Measurements from ENCODE around the gene DUOX1. TPM values are rescaled to one million over a fixed set of nuclear protein-coding genes. Genes with fewer than 3 reads are reported as not detected.

DUOX1 gene
- total RNA-seq, 1 experiment from 2014 or later, result not detected

GRCh38 chr15:45112591-45113379, 17.0 kb upstream of the DUOX1 start:
- peaks cover 3% of the 10 kb centered on the region; the same call in 1 of the 2 replicates for H3K27me3 ChIP-seq (ENCODE audit: insufficient read depth, low read depth)
- no peak for TF ChIP-seq CTCF (conservative IDR thresholded peaks at IDR 0.05)
- TF ChIP-seq EZH2 (IDR thresholded peaks at IDR 0.05; ENCODE audit: low read depth), result no peak
- intact Hi-C loops (cut with micrococcal nuclease; ENCODE audit: unreplicated experiment), result no loop called here
- no peaks in the 10 kb centered on the region for H3K9me2 ChIP-seq (ENCODE audit: insufficient read depth)
- no peak overlapping the region for H3K4me2 ChIP-seq
- CTCF ChIA-PET, result no interaction called here
- no peaks in the 10 kb centered on the region for H4K20me1 ChIP-seq (ENCODE audit: insufficient read depth)
- no peak overlapping the region for H3K27ac ChIP-seq
- H3K79me2 ChIP-seq (ENCODE audit: low read depth), result no peaks in the 10 kb centered on the region
- H3F3A ChIP-seq (ENCODE audit: insufficient read depth, low read depth), result no peaks in the 10 kb centered on the region
- no peak for DNase-seq
- POLR2A ChIA-PET (ENCODE audit: unreplicated experiment), result interaction anchor here (0.5 kb wide), 1 partner anchor 11 kb away, joined by 3 read pairs; no protein-coding TSS in a partner anchor
- no TSS peak for BruUV-seq (replicated peaks)
- no peak overlapping the region for H2AFZ ChIP-seq
- no peaks in the 10 kb centered on the region for H3K4me1 ChIP-seq (replicated peaks; ENCODE audit: insufficient read depth)
- H3K36me3 ChIP-seq (ENCODE audit: low read depth), result no peaks in the 10 kb centered on the region
- H3K9me3 ChIP-seq (ENCODE audit: insufficient read depth, low read depth), result no peaks in the 10 kb centered on the region
- no peak overlapping the region for H3K4me3 ChIP-seq

GRCh38 chr15:45113380-45113990, 16.3 kb upstream of the DUOX1 start:
- DNase-seq, result no peak
- TF ChIP-seq EZH2 (IDR thresholded peaks at IDR 0.05; ENCODE audit: low read depth) (no peak), CTCF (conservative IDR thresholded peaks at IDR 0.05) (no peak)
- no peaks in the 10 kb centered on the region for H3K9me3 ChIP-seq (ENCODE audit: insufficient read depth, low read depth)
- no TSS peak for BruUV-seq (replicated peaks)
- H3K4me1 ChIP-seq (replicated peaks; ENCODE audit: insufficient read depth), result no peaks in the 10 kb centered on the region
- POLR2A ChIA-PET (ENCODE audit: unreplicated experiment), result interaction anchor here (0.5 kb wide), 1 partner anchor 11 kb away, joined by 3 read pairs; no protein-coding TSS in a partner anchor
- H3F3A ChIP-seq (ENCODE audit: insufficient read depth, low read depth), result no peaks in the 10 kb centered on the region
- no peaks in the 10 kb centered on the region for H4K20me1 ChIP-seq (ENCODE audit: insufficient read depth)
- H3K27me3 ChIP-seq (ENCODE audit: insufficient read depth, low read depth), result peaks cover 3% of the 10 kb centered on the region; the same call in 1 of the 2 replicates
- H3K27ac ChIP-seq, result no peak overlapping the region
- H3K4me2 ChIP-seq, result no peak overlapping the region
- H3K79me2 ChIP-seq (ENCODE audit: low read depth), result no peaks in the 10 kb centered on the region
- intact Hi-C loops (cut with micrococcal nuclease; ENCODE audit: unreplicated experiment), result no loop called here
- no peak overlapping the region for H2AFZ ChIP-seq
- H3K36me3 ChIP-seq (ENCODE audit: low read depth), result no peaks in the 10 kb centered on the region
- H3K9me2 ChIP-seq (ENCODE audit: insufficient read depth), result no peaks in the 10 kb centered on the region
- no peak overlapping the region for H3K4me3 ChIP-seq
- CTCF ChIA-PET, result no interaction called here

GRCh38 chr15:45114076-45114750, 15.6 kb upstream of the DUOX1 start, which contains the start of the genes DUOX2 and DUOXA2:
Gene DUOX2, minus strand, starts transcription at chr15:45114172. Its CDS starts 761 bp downstream, at chr15:45113411.
Gene DUOXA2, plus strand, starts transcription at chr15:45114326. Its CDS starts 280 bp downstream, at chr15:45114606.
- no peaks in the 10 kb centered on the region for H3K9me2 ChIP-seq (ENCODE audit: insufficient read depth)
- H3K4me1 ChIP-seq (replicated peaks; ENCODE audit: insufficient read depth), result no peaks in the 10 kb centered on the region
- no TSS peak for BruUV-seq (replicated peaks)
- no peaks in the 10 kb centered on the region for H3K9me3 ChIP-seq (ENCODE audit: insufficient read depth, low read depth)
- H3K4me3 ChIP-seq, result no peak within 1 kb of the TSS
- no peak within 1 kb of the TSS for H3K27ac ChIP-seq
- POLR2A ChIA-PET (ENCODE audit: unreplicated experiment), result no interaction called here
- no peaks in the 10 kb centered on the region for H3K36me3 ChIP-seq (ENCODE audit: low read depth)
- H4K20me1 ChIP-seq (ENCODE audit: insufficient read depth), result no peaks in the 10 kb centered on the region
- no peaks in the 10 kb centered on the region for H3K79me2 ChIP-seq (ENCODE audit: low read depth)
- H2AFZ ChIP-seq, result no peak within 1 kb of the TSS
- H3K27me3 ChIP-seq (ENCODE audit: insufficient read depth, low read depth), result peaks cover 3% of the 10 kb centered on the region; the same call in 1 of the 2 replicates
- intact Hi-C loops (cut with micrococcal nuclease; ENCODE audit: unreplicated experiment), result no loop called here
- no peak for DNase-seq
- CTCF ChIA-PET, result no interaction called here
- TF ChIP-seq CTCF (conservative IDR thresholded peaks at IDR 0.05) (no peak), EZH2 (IDR thresholded peaks at IDR 0.05; ENCODE audit: low read depth) (no peak)
- H3K4me2 ChIP-seq, result no peak within 1 kb of the TSS
- no peaks in the 10 kb centered on the region for H3F3A ChIP-seq (ENCODE audit: insufficient read depth, low read depth)

Measured in PC-9 (cell line).